Measurements from ENCODE around the gene GPD1L.

DNA sequence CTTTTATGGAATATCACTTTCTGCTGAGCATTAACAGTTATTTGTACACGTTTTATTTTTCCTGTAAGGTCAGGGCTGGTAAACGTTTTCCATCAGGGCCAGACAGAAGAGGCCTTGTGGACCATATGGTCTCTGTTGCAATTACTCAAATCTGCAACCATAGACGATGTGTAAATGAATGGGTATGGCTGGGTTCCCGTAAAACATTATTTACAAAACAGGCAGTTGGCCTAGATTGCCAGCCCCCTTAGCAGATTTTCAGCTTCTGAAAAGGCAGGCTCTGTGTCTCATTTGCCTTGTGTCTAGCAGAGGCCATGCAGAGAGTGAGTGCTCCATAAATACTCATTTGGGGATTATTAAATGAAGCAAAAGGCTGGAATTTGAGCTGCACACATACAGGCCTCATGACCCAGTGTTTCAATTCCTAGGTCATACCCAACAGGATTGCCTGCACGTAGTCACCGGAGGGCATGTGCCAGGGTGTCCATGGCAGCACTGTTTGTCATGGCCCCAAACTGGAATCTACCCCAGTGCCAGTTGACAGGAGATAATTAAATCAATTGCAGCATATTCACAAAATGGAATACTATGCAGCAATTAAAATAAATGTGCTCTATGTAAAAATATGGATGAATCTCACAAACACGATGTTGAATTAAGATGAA lies 51.3 kb downstream of the GPD1L start:
- TF ChIP-seq TAF1 (IDR thresholded peaks at IDR 0.05; ENCODE audit: low read depth) (no peak), EP300 (conservative IDR thresholded peaks at IDR 0.05; ENCODE audit: poor library complexity, severe bottlenecking) (no peak), SMC3 (conservative IDR thresholded peaks at IDR 0.05; ENCODE audit: poor library complexity) (no peak), EZH2 (IDR thresholded peaks at IDR 0.05; ENCODE audit: borderline replicate concordance, insufficient read depth, low read length, poor library complexity, severe bottlenecking) (no peak)
- TF ChIP-seq, protein P1, sequence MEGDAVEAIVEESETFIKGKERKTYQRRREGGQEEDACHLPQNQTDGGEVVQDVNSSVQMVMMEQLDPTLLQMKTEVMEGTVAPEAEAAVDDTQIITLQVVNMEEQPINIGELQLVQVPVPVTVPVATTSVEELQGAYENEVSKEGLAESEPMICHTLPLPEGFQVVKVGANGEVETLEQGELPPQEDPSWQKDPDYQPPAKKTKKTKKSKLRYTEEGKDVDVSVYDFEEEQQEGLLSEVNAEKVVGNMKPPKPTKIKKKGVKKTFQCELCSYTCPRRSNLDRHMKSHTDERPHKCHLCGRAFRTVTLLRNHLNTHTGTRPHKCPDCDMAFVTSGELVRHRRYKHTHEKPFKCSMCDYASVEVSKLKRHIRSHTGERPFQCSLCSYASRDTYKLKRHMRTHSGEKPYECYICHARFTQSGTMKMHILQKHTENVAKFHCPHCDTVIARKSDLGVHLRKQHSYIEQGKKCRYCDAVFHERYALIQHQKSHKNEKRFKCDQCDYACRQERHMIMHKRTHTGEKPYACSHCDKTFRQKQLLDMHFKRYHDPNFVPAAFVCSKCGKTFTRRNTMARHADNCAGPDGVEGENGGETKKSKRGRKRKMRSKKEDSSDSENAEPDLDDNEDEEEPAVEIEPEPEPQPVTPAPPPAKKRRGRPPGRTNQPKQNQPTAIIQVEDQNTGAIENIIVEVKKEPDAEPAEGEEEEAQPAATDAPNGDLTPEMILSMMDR (IDR thresholded peaks at IDR 0.05; ENCODE audit: poor library complexity, severe bottlenecking): no peak
